GM12892 (cell line): ENCODE data around the gene SPRED1.

Experiments used
- POLR2AphosphoS5 ChIP-seq: IDR thresholded peaks from 2 replicates; pipeline ENCODE4 v1.6.1; 2011; ENCODE audit warnings: low read depth, low read length, control low read depth
- TAF1 ChIP-seq: IDR thresholded peaks from 2 replicates; pipeline ENCODE4 v1.6.1; 2011; ENCODE audit warnings: low read depth, mild to moderate bottlenecking, control low read depth, low read length, borderline replicate concordance

DNA sequence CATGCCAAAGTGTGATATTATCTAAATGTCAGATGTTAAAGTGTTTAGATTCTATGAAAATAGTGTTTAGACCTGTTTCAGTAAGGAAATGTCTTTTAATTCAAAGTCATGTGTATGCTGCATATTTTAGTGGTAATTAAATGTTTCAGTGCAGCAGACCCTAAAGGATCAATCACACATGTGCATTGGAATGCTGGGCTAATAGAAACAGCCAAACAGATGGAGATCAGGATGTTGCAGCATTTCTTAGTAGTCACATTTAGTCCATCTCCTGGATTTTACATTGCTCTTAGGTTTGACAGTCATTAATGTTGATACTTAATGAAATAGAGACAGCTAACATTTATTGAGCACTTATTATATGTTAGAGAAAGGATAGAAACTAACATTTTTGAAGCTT is 18.5 kb downstream of the SPRED1 start:
- no peak for TF ChIP-seq TAF1
- no peak for TF ChIP-seq POLR2AphosphoS5
